Measurements from ENCODE around the gene SHROOM3. TPM values are rescaled to one million over a fixed set of nuclear protein-coding genes. Genes with fewer than 3 reads are reported as not detected.
A peak's percentile ranks its signal among the peaks of the same experiment; 100 is the strongest.

Gene SHROOM3
- total and polyA plus RNA-seq, 2 experiments from 2014 or later: 11.3 to 73.5 TPM

GRCh38 chr4:76714226-76714625 is 279.2 kb downstream of the SHROOM3 start:
- H3K36me3 ChIP-seq (ENCODE audit: insufficient read depth): peaks cover 33% of the 10 kb centered on the region
- H3K4me3 ChIP-seq: no peak overlapping the region
- no peaks in the 10 kb centered on the region for H3F3A ChIP-seq (replicated peaks; ENCODE audit: low read depth)
- H3K4me1 Mint-ChIP-seq: peaks cover 42% of the 10 kb centered on the region
- ATAC-seq: no peak
- H3K27me3 ChIP-seq (ENCODE audit: insufficient read depth): no peaks in the 10 kb centered on the region
- H3K27me3 Mint-ChIP-seq (ENCODE audit: insufficient read depth, low read depth, poor library complexity): peaks cover 2% of the 10 kb centered on the region
- H3K9me3 Mint-ChIP-seq: no peaks in the 10 kb centered on the region
- no peak overlapping the region for H3K4me3 Mint-ChIP-seq
- H3K36me3 Mint-ChIP-seq (ENCODE audit: low read depth): peaks cover 18% of the 10 kb centered on the region
- H3K27ac ChIP-seq (ENCODE audit: low read depth): no peak overlapping the region
- H3K4me1 ChIP-seq (ENCODE audit: insufficient read depth): peaks cover 43% of the 10 kb centered on the region
- TF ChIP-seq ZNF114 (CRISPR knock-in tag; IDR thresholded peaks at IDR 0.05) (no peak), NANOG (IDR thresholded peaks at IDR 0.05; ENCODE audit: borderline replicate concordance) (no peak), CREB1 (CRISPR knock-in tag; IDR thresholded peaks at IDR 0.05; ENCODE audit: low read depth) (no peak), EZH2phosphoT487 (IDR thresholded peaks at IDR 0.05; ENCODE audit: unreplicated experiment) (no peak), STAT1 (IDR thresholded peaks at IDR 0.05; ENCODE audit: unreplicated experiment) (no peak)
- H3K79me2 ChIP-seq (replicated peaks; ENCODE audit: insufficient read depth): peaks cover 50% of the 10 kb centered on the region
- no peak overlapping the region for H2AFZ ChIP-seq
- no peak for DNase-seq (ENCODE audit: low spot score)
- H4K20me1 ChIP-seq (replicated peaks; ENCODE audit: insufficient read depth): peaks cover 32% of the 10 kb centered on the region
- no peaks in the 10 kb centered on the region for H3K9me2 ChIP-seq (ENCODE audit: insufficient read depth)
- no peak overlapping the region for H3K27ac Mint-ChIP-seq
- no peak overlapping the region for H3K4me2 ChIP-seq

- Histone ChIP-seq H3K79me2 (replicated peaks; ENCODE audit: insufficient read depth) (peaks cover 55% of the 10 kb centered on the region), H2AFZ (no peak overlapping the region), H3K27me3 (ENCODE audit: insufficient read depth) (no peaks in the 10 kb centered on the region), H3K36me3 (ENCODE audit: insufficient read depth) (peaks cover 16% of the 10 kb centered on the region), H3K27ac (ENCODE audit: low read depth) (no peak overlapping the region), H3K4me2 (peak overlapping the region; percentile 37; the same call in 1 of the 2 replicates), H3K4me3 (no peak overlapping the region), H3K4me1 (ENCODE audit: insufficient read depth) (peaks cover 52% of the 10 kb centered on the region), H3K9me2 (ENCODE audit: insufficient read depth) (no peaks in the 10 kb centered on the region), H4K20me1 (replicated peaks; ENCODE audit: insufficient read depth) (peaks cover 31% of the 10 kb centered on the region), H3F3A (replicated peaks; ENCODE audit: low read depth) (no peaks in the 10 kb centered on the region)
- DNase-seq (ENCODE audit: low spot score) (no peak), ATAC-seq (peak; percentile 66)
- Mint-ChIP-seq H3K27ac (peak overlapping the region; percentile 39; the same call in 1 of the 2 replicates), H3K27me3 (ENCODE audit: insufficient read depth, low read depth, poor library complexity) (peaks cover 2% of the 10 kb centered on the region), H3K9me3 (no peaks in the 10 kb centered on the region), H3K4me3 (no peak overlapping the region), H3K4me1 (peaks cover 45% of the 10 kb centered on the region), H3K36me3 (ENCODE audit: low read depth) (peaks cover 9% of the 10 kb centered on the region)
- TF ChIP-seq NANOG (IDR thresholded peaks at IDR 0.05; ENCODE audit: borderline replicate concordance) (no peak), CTCF (conservative IDR thresholded peaks at IDR 0.05; ENCODE audit: low read depth in 2 of 2) (no peak), ZNF462 (CRISPR knock-in tag; IDR thresholded peaks at IDR 0.05) (no peak), ZNF331 (CRISPR knock-in tag; IDR thresholded peaks at IDR 0.05; ENCODE audit: low read depth) (no peak), EZH2phosphoT487 (IDR thresholded peaks at IDR 0.05; ENCODE audit: unreplicated experiment) (no peak), POLR2AphosphoS5 (IDR thresholded peaks at IDR 0.05; ENCODE audit: low read depth) (no peak), CREB1 (CRISPR knock-in tag; IDR thresholded peaks at IDR 0.05; ENCODE audit: low read depth) (no peak), STAT1 (IDR thresholded peaks at IDR 0.05; ENCODE audit: unreplicated experiment) (no peak), JUNB (IDR thresholded peaks at IDR 0.05; ENCODE audit: unreplicated experiment) (no peak), EZH2 (IDR thresholded peaks at IDR 0.05; ENCODE audit: low read depth, unreplicated experiment) (no peak), ETS1 (IDR thresholded peaks at IDR 0.05) (no peak)
Measured at GRCh38 chr4:76716020-76716419, 281.0 kb downstream of the SHROOM3 start.

Data from GM23338 (cell line).